ENCODE results near the gene MGAT5. TPM values are rescaled to one million over a fixed set of nuclear protein-coding genes. Genes with fewer than 3 reads are reported as not detected.

The MGAT5 gene
- polyA plus RNA-seq, 1 donor, result 19.0 TPM

GRCh38 chr2:134457765-134458472 is 204.0 kb downstream of the MGAT5 start:
- WGBS (ENCODE audit: insufficient coverage, low lambda C conversion rate), result 96% methylated on average over 4 of the region's 18 CpGs
- no peak overlapping the region for H3K4me3 ChIP-seq (ENCODE audit: low read length)
- no peak overlapping the region for H3K27ac ChIP-seq (ENCODE audit: low read length)
- DNase-seq, result no peak
- no peaks in the 10 kb centered on the region for H3K36me3 ChIP-seq (ENCODE audit: control insufficient read depth, insufficient read depth, low read length)
- no peaks in the 10 kb centered on the region for H3K4me1 ChIP-seq (ENCODE audit: control insufficient read depth, insufficient read depth, low read length)
- no peaks in the 10 kb centered on the region for H3K27me3 ChIP-seq (ENCODE audit: control insufficient read depth, insufficient read depth, low read length)
- H3K9me3 ChIP-seq (ENCODE audit: control insufficient read depth, low read depth, low read length), result no peaks in the 10 kb centered on the region

- Histone ChIP-seq H3K9me3 (ENCODE audit: control insufficient read depth, low read depth, low read length) (no peaks in the 10 kb centered on the region), H3K4me1 (ENCODE audit: control insufficient read depth, insufficient read depth, low read length) (no peaks in the 10 kb centered on the region), H3K27me3 (ENCODE audit: control insufficient read depth, insufficient read depth, low read length) (no peaks in the 10 kb centered on the region), H3K36me3 (ENCODE audit: control insufficient read depth, insufficient read depth, low read length) (no peaks in the 10 kb centered on the region), H3K4me3 (ENCODE audit: low read length) (no peak overlapping the region), H3K27ac (ENCODE audit: low read length) (no peak overlapping the region)
- no peak for DNase-seq
- 100% methylated on average over 1 of the region's 6 CpGs for WGBS (ENCODE audit: insufficient coverage, low lambda C conversion rate)
These were observed 204.6 kb downstream of the MGAT5 start for GRCh38 chr2:134458473-134458853.

- H3K4me1 ChIP-seq (ENCODE audit: control insufficient read depth, insufficient read depth, low read length), result no peaks in the 10 kb centered on the region
- H3K9me3 ChIP-seq (ENCODE audit: control insufficient read depth, low read depth, low read length), result no peaks in the 10 kb centered on the region
- H3K36me3 ChIP-seq (ENCODE audit: control insufficient read depth, insufficient read depth, low read length), result no peaks in the 10 kb centered on the region
- H3K27me3 ChIP-seq (ENCODE audit: control insufficient read depth, insufficient read depth, low read length), result no peaks in the 10 kb centered on the region
- no CpG with 5 or more reads among the region's 10 CpGs for WGBS (ENCODE audit: insufficient coverage, low lambda C conversion rate)
- H3K4me3 ChIP-seq (ENCODE audit: low read length), result no peak overlapping the region
- DNase-seq, result no peak
- H3K27ac ChIP-seq (ENCODE audit: low read length), result no peak overlapping the region
These were observed 205.1 kb downstream of the MGAT5 start for GRCh38 chr2:134458950-134459349.

GRCh38 chr2:134459706-134460406 is 206.0 kb downstream of the MGAT5 start:
- Histone ChIP-seq H3K27me3 (ENCODE audit: control insufficient read depth, insufficient read depth, low read length) (no peaks in the 10 kb centered on the region), H3K4me3 (ENCODE audit: low read length) (no peak overlapping the region), H3K4me1 (ENCODE audit: control insufficient read depth, insufficient read depth, low read length) (peaks cover 2% of the 10 kb centered on the region), H3K36me3 (ENCODE audit: control insufficient read depth, insufficient read depth, low read length) (no peaks in the 10 kb centered on the region), H3K27ac (ENCODE audit: low read length) (no peak overlapping the region), H3K9me3 (ENCODE audit: control insufficient read depth, low read depth, low read length) (no peaks in the 10 kb centered on the region)
- WGBS (ENCODE audit: insufficient coverage, low lambda C conversion rate), result no CpG with 5 or more reads among the region's 11 CpGs
- no peak for DNase-seq

GRCh38 chr2:134460583-134460998 is 206.7 kb downstream of the MGAT5 start:
- Histone ChIP-seq H3K27me3 (ENCODE audit: control insufficient read depth, insufficient read depth, low read length) (no peaks in the 10 kb centered on the region), H3K4me3 (ENCODE audit: low read length) (no peak overlapping the region), H3K9me3 (ENCODE audit: control insufficient read depth, low read depth, low read length) (no peaks in the 10 kb centered on the region), H3K36me3 (ENCODE audit: control insufficient read depth, insufficient read depth, low read length) (no peaks in the 10 kb centered on the region), H3K27ac (ENCODE audit: low read length) (no peak overlapping the region), H3K4me1 (ENCODE audit: control insufficient read depth, insufficient read depth, low read length) (peaks cover 3% of the 10 kb centered on the region)
- no CpG with 5 or more reads among the region's 8 CpGs for WGBS (ENCODE audit: insufficient coverage, low lambda C conversion rate)
- peak; percentile 63 to 65 for DNase-seq

GRCh38 chr2:134461511-134461910 is 207.6 kb downstream of the MGAT5 start:
- DNase-seq, result no peak
- Histone ChIP-seq H3K27ac (ENCODE audit: low read length) (no peak overlapping the region), H3K4me3 (ENCODE audit: low read length) (no peak overlapping the region), H3K9me3 (ENCODE audit: control insufficient read depth, low read depth, low read length) (no peaks in the 10 kb centered on the region), H3K36me3 (ENCODE audit: control insufficient read depth, insufficient read depth, low read length) (no peaks in the 10 kb centered on the region), H3K4me1 (ENCODE audit: control insufficient read depth, insufficient read depth, low read length) (peaks cover 3% of the 10 kb centered on the region), H3K27me3 (ENCODE audit: control insufficient read depth, insufficient read depth, low read length) (no peaks in the 10 kb centered on the region)
- WGBS (ENCODE audit: insufficient coverage, low lambda C conversion rate), result no CpG with 5 or more reads among the region's 6 CpGs

GRCh38 chr2:134462275-134462674 is 208.4 kb downstream of the MGAT5 start:
- Histone ChIP-seq H3K27ac (ENCODE audit: low read length) (no peak overlapping the region), H3K4me1 (ENCODE audit: control insufficient read depth, insufficient read depth, low read length) (peaks cover 3% of the 10 kb centered on the region), H3K36me3 (ENCODE audit: control insufficient read depth, insufficient read depth, low read length) (no peaks in the 10 kb centered on the region), H3K4me3 (ENCODE audit: low read length) (no peak overlapping the region), H3K27me3 (ENCODE audit: control insufficient read depth, insufficient read depth, low read length) (no peaks in the 10 kb centered on the region), H3K9me3 (ENCODE audit: control insufficient read depth, low read depth, low read length) (no peaks in the 10 kb centered on the region)
- WGBS (ENCODE audit: insufficient coverage, low lambda C conversion rate), result no CpG with 5 or more reads among the region's 6 CpGs
- DNase-seq, result no peak

GRCh38 chr2:134462791-134463698 is 209.2 kb downstream of the MGAT5 start:
- WGBS (ENCODE audit: insufficient coverage, low lambda C conversion rate), result no CpG with 5 or more reads among the region's 11 CpGs
- Histone ChIP-seq H3K36me3 (ENCODE audit: control insufficient read depth, insufficient read depth, low read length) (no peaks in the 10 kb centered on the region), H3K27me3 (ENCODE audit: control insufficient read depth, insufficient read depth, low read length) (no peaks in the 10 kb centered on the region)

GRCh38 chr2:134463699-134464022 is 209.8 kb downstream of the MGAT5 start:
- H3K27me3 ChIP-seq (ENCODE audit: control insufficient read depth, insufficient read depth, low read length), result no peaks in the 10 kb centered on the region
- no peaks in the 10 kb centered on the region for H3K36me3 ChIP-seq (ENCODE audit: control insufficient read depth, insufficient read depth, low read length)
- H3K4me1 ChIP-seq (ENCODE audit: control insufficient read depth, insufficient read depth, low read length), result peaks cover 3% of the 10 kb centered on the region
- no peak overlapping the region for H3K4me3 ChIP-seq (ENCODE audit: low read length)
- DNase-seq, result no peak
- no peaks in the 10 kb centered on the region for H3K9me3 ChIP-seq (ENCODE audit: control insufficient read depth, low read depth, low read length)
- WGBS (ENCODE audit: insufficient coverage, low lambda C conversion rate), result no CpG with 5 or more reads among the region's 7 CpGs
- H3K27ac ChIP-seq (ENCODE audit: low read length), result no peak overlapping the region

More at GRCh38 chr2:134462791-134463698, 209.2 kb downstream of the MGAT5 start:
- Histone ChIP-seq H3K9me3 (ENCODE audit: control insufficient read depth, low read depth, low read length) (no peaks in the 10 kb centered on the region), H3K27ac (ENCODE audit: low read length) (no peak overlapping the region), H3K4me1 (ENCODE audit: control insufficient read depth, insufficient read depth, low read length) (peaks cover 3% of the 10 kb centered on the region), H3K4me3 (ENCODE audit: low read length) (no peak overlapping the region)
- no peak for DNase-seq
